ENCODE results near the gene PIK3R5.

PIK3R5 gene

GRCh38 chr17:8949061-8949661 is 16.3 kb downstream of the PIK3R5 start:
- no peak for DNase-seq

GRCh38 chr17:8948462-8948861 is 17.0 kb downstream of the PIK3R5 start:
- DNase-seq: no peak

GRCh38 chr17:8947201-8947600 is 18.3 kb downstream of the PIK3R5 start:
- no peak for DNase-seq

- no peak for DNase-seq
Measured at GRCh38 chr17:8946476-8946875, 19.0 kb downstream of the PIK3R5 start.

- DNase-seq: no peak
Measured at GRCh38 chr17:8946071-8946470, 19.4 kb downstream of the PIK3R5 start.

- DNase-seq: no peak
Measured at GRCh38 chr17:8944748-8945147, 20.8 kb downstream of the PIK3R5 start.

- no peak for DNase-seq
Measured at GRCh38 chr17:8944083-8944482, 21.4 kb downstream of the PIK3R5 start.

GRCh38 chr17:8941980-8942622 is 23.4 kb downstream of the PIK3R5 start:
- no peak for DNase-seq

GRCh38 chr17:8941520-8941919 is 24.0 kb downstream of the PIK3R5 start:
- DNase-seq: peak; percentile 27 to 68 (median 46)

GRCh38 chr17:8940866-8941471 is 24.5 kb downstream of the PIK3R5 start:
- peak in 1 of 4 experiments; percentile 22 for DNase-seq

- no peak for DNase-seq
Measured at GRCh38 chr17:8939496-8940334, 25.8 kb downstream of the PIK3R5 start.

- DNase-seq: no peak
Measured at GRCh38 chr17:8938933-8939332, 26.6 kb downstream of the PIK3R5 start.

GRCh38 chr17:8935191-8935590 is 30.3 kb downstream of the PIK3R5 start:
- DNase-seq: peak in 2 of 4 experiments; percentile 25 to 51

- no peak for DNase-seq
Measured at GRCh38 chr17:8934346-8934745, 31.2 kb downstream of the PIK3R5 start.

- no peak for DNase-seq
Measured at GRCh38 chr17:8930649-8931048, 34.9 kb downstream of the PIK3R5 start.

- no peak for DNase-seq
Measured at GRCh38 chr17:8928347-8928746, 37.2 kb downstream of the PIK3R5 start.

- no peak for DNase-seq
Measured at GRCh38 chr17:8927395-8927794, 38.1 kb downstream of the PIK3R5 start.

GRCh38 chr17:8925808-8926207 is 39.7 kb downstream of the PIK3R5 start:
- DNase-seq: no peak

GRCh38 chr17:8925141-8925540 is 40.4 kb downstream of the PIK3R5 start:
- no peak for DNase-seq

GRCh38 chr17:8924595-8924994 is 40.9 kb downstream of the PIK3R5 start:
- no peak for DNase-seq

GRCh38 chr17:8923762-8924161 is 41.7 kb downstream of the PIK3R5 start:
- no peak for DNase-seq

GRCh38 chr17:8922928-8923327 is 42.6 kb downstream of the PIK3R5 start:
- no peak for DNase-seq

GRCh38 chr17:8922451-8922850 is 43.1 kb downstream of the PIK3R5 start:
- DNase-seq: no peak

GRCh38 chr17:8921147-8921546 is 44.4 kb downstream of the PIK3R5 start:
- DNase-seq: no peak
